GM03348 (cell line): ENCODE results near the gene TSPAN5.
"Not testable (repeated sequence)": the region's sequence is repeated elsewhere in the genome, so short reads cannot be mapped to it uniquely, and the experiment has no call there.

Experiments
- DNase-seq: peaks from one replicate; pipeline ENCODE4 v3.0.0; 2012; ENCODE audit warnings: low spot score

The TSPAN5 gene

DNA sequence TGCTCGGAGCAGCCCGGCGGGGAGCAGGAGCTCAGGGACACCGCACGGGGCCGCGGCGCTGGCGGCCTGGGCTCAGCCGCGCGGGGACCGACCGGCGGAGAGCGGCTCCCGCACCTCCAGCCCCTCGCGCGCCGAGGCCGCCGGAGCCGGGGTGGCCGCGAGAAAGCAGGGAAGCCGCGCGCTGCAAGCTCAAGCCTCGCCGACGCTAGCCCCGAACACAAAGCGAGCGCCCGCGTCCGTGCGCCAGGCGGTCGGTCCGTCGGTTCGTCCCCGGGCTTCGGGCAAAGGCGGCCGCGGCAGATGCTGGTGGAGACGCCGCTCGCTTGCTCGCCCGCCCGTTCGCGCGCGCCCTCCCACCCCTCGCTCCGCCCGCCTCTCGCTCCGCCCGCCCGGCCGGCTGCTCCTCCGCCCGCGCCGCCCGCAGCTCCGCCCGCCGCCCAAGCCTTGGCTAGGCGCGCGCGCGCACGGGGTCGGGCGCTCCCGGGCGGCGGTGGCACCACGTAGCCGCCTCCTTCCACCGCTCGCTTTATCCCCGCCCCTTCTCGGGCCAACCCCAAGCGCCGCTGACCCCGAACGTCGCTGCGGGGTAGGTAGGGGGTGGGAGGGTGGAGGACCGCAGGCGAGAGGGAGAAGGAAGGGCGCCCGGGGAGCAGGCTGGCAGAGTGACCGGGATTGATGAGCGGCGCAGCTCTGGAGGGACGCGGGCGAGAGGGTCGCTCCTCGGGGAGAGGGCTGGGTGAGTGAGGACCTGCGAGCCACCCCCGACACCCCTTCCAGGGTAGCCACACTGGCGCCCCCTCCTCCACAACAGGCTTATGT, at the start of gene TSPAN5:
TSS of gene TSPAN5 (minus strand) at position 325 of the 819 bp plus-strand sequence.
- peak; percentile 96 for DNase-seq

DNA sequence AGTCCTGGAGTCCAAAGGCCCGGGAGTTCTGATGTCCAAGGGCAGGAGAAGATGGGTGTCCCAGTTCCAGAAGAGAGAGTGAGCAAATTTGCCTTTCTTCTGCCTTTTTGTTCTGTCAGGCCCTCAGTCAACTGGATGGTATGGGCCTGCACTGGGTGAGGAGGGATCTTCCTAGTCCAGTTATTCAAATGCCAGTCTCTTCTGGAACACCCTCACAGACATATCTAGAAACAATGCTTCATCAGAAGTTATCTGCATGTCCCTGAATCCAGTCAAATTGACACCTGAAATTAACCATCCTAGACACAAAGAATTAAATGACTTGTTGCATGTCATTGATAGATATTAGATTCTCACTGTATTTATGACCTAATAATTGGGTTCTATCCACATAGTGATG, 48.5 kb upstream of the TSPAN5 start:
- DNase-seq: no peak

DNA sequence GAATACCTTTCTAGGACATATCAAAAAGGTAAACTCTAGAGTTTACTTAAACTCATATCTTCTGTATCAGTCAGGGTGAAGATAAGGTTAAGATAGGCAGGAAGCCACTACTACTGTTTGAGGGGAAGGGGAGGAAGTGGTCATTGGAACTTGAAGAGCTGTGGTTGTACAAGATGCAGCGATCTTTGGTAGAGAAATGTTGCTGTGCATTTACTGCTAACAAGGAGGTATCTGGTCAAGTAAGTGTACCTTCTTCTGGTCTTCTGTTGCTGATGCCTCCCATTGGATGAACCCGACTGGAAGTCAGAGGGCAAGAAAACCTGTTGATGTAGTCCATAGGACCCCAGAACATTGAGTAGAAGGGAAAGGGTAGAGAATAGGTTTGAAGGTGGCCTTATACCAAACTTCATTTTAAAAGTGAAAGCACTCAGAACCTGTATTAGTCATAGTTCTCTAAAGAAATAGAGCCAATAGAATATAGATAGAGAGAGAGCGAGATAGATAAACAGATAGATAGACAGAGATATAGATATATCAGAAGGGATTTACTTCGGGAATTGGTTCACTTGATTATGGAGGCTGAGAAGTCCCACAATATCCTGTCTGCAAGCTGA, 47.9 kb upstream of the TSPAN5 start:
- no peak for DNase-seq

DNA sequence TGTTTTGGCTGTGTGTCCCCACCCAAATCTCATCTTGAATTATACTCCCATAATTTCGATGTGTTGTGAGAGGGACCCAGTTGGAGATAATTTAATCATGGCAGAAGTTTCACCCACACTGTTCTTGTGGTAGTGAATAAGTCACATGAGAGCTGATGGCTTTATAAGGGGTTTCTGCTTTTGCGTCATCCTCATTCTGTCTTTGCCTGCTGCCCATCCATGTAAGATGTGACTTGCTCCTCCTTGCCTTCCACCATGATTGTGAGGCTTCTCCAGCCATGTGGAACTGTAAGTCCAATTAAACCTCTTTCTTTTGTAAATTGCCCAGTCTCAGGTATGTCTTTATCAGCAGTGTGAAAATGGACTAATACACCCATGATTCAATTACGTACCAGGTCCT, 47.2 kb upstream of the TSPAN5 start:
- DNase-seq: not testable (repeated sequence)

DNA sequence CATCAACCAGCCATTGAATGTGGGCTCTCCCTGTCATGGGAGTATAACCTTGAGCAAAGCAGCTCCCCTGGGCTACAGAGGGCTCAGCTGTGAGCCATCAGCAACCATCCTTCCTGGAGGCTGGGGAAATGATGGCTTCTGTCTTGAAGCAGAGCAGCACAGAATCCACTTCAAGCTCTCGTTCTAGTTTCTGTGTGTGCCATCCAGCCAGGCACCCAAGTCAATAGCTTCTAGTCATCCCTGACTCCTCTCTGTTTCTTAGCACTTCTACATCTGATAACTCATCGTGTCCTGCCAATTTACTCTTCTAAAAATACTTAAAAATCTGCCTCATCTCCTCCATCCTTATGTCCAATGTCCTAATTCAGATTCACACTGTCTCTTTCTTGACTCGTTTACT, 42.2 kb upstream of the TSPAN5 start:
- no peak for DNase-seq

DNA sequence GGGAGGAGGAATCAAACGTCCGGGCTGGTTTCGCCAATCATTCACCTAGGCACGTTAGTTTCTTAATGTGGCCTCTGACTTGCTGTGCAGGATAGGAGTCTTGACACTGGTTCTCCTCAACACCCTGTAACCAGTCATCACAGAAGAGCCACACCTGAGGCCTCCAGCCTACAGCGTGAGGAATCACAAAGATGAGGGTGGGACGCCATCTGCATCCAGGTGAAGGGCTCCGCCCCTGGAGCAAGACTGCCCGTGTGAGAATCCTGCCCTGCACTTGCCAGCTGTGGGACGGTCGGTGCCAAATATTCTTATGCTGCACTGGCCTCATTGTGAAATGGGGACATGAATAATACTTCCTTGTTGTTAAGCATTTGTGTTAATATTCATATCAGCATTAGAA, 35.7 kb upstream of the TSPAN5 start:
- DNase-seq: no peak

DNA sequence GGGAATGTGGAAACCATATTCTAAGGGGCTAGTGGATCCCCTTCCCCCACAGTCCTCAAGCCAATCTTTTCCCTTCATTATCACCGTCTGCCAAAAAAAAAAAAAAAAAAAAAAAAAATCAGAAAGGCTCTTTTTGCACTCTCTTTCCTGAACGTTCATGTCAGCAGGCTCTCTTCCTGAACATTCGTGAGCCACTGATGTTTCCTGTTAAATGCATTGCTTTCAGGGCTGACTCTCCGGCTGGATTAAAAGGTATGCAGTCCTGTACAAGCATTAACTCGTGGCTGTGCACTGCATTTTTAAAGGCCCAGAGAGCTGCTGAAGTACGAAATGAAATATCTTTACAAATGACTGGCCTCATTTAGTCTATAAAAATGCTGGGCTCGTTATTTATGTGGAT, 34.0 kb upstream of the TSPAN5 start:
- no peak for DNase-seq

DNA sequence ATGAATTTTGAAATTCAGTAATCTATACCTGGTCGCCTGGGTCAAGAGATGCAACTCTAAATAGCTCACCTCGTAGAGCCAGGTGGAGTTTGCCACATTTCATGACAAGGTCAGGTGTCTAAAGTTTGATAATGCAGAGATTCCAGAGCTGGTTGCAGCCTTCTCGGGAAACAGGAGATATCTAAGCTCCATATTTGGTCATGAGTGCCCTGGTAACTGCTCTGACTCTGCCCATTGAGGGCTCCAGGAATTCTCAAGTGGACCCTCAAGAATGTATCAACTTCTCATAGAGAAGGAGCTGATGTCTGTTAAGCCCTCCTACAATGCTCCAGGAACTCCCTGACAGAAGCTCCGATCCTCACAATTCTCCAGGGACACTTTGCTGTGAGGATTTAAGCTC, 33.2 kb upstream of the TSPAN5 start:
- no peak for DNase-seq

DNA sequence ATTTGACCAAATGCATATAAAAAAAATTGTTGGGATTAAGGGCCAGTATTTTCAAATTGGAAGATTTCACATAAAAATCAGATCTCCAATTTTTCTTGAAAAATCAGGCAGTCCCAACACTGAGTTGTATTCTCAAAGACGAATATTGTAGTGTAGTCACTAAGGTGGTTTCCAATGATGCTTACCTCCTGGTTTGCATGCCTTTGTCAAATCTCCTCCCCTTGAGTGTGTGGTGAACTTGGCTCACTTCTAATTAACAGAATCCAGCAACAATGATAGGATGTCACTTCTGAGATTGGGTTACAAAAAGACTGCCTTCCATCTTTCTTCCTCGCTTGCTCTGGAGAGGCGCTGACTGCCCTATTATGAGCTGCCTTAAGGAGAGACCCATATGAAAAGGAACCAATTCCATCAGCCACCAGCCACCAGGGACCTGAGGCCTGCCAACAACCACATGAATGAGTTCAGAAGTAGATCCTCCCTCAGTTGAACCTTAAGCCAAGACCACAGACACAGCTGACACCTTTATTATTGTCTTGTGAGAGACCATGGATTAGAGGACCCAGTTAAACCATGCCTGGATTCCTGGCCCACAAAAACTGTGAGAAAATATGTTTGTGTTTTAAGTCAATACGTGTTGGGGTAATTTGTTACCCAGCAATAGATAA, 31.2 kb upstream of the TSPAN5 start:
- no peak for DNase-seq

DNA sequence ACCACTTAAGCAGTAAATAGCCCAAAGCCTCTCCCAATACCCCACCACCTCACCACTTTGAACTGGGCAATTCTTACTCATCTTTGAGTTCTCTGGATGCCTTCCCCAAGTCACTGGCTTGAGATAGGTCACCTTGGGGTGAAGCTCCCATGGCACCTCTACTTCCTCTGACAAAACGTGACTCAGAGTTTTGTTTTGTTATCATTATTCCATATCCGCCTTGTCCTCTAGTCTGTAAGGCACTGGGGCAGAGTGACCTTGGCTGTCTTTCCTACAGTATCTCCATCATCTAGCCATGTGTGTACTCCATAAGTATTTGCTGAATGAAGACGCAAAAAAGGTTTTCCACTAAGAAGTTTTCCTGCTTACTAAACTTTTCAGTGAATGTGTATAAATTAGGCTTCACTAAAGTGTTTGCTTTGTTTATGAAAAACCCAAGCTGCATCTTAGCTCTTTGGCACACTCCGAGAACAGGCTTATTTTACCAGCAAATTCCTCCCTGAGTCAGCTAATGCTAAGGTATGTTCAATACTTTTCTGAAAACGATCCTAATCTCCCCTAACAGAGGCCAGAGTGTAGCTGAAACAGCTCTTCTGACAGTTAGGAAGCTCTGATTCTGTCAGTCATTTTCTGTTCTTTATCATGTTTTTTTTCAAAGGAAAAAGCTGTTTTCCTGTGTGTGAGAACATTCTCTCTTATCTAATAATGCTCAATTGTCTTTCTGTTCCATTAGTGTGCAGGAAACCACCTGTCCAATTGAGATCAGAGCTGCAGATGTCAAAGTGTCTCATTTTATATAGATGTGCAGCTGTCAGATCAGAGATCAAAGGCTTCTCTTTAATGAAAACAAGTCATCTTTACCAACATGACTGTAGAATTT, 30.2 kb upstream of the TSPAN5 start:
- DNase-seq: peak; percentile 16

DNA sequence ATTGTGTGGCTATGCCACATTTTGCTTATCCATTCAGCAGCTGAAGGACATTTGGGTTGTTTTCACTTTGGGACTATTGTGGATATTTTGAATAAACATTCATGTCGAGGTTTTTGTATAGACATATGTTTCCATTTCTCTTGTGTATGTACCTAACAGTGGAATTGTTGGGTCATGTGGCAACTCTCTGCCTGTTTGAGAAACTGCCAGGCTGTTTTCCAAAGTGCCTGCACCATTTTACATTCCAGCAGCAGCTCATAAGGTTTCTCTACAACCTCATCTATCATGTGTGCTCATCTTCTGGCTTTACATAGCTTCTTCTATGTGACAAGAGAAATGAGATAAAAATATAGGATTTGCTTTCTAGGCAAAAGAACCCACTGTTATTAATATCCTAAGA, 29.5 kb upstream of the TSPAN5 start:
- no peak for DNase-seq

DNA sequence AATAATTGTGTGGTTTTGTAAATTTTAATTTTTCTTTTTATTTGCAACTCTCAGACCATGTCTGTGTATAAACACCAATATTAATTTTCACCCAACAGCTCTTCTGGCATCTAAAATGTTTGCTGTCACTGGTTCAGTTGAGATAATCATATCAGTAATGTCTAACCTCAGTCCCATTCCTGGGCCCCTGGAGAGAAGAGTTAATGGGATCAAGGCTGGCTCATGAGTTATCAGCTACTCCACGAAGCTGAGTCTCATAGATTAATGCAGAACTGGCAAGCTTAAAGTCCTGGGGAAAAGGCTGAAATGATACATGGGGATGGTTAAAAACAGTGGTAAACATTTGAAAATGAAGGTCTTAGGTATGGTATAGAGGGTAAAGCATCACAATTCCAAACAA, 28.4 kb upstream of the TSPAN5 start:
- DNase-seq: no peak

DNA sequence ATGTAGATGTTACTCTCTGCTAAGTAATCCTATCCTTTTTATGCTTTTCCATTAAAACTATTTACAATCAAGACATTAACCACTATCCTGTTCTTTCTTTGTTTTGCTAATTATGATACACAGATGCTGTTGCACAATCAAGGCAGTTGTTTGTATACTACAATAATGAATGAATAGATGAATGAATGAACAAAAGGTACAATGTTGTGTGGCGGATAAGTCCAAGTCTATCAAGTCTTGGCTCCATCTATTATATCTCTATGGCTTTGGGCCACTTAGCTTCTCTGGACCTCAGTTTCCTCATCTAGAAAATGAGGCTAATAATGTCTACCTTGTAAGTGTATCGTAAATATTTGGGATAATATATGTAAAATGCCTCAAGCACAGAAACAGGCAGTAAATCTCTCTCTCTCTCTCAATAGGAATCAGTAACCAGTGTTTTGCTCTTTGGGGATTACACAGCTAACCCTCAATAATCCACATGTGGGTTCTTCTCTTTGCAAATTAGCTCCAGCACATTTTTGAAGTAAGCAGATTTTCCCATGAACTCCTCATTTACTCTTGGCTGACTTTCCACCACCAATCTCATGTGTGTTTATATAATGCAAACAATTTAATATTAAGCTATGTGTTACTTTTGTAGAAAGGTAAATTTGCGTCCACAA, 27.8 kb upstream of the TSPAN5 start:
- DNase-seq: no peak

DNA sequence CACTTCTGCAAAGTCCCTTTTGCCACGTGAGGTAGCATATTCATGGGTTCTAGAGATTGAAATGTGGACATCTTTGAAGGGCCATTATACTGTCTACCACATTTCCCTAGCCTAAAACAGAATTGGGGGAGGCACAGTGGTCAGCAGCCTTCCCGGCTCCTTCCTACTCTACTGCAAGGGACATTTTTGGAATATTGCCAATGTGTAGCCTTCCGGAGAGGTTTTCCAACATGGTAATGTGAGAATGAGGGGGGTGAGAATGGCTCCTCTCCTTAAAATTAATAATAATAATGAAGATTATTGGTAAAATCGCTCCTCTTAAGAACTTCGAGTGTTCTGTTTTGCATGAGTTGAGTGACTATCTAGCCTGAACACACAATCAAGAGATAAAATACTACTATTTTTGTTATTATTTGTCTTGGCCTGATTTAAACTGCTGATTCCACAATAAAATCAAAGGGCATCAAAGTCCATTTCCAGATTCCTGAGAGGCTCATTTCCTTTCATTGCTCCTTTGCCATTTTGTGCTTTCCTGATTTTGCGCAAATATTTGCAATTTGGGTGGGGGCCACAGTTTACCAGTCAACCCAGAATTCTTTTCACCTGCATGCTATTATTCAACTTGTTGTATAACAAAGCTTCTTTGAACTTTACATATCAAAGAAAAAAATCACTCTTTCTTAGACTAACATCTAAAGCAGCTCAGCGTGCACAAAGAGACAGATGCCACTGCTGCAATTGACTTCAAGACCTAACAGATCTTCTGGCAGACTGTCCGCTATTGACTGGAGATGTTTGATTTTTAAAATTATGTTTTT, 27.0 kb upstream of the TSPAN5 start:
- no peak for DNase-seq

DNA sequence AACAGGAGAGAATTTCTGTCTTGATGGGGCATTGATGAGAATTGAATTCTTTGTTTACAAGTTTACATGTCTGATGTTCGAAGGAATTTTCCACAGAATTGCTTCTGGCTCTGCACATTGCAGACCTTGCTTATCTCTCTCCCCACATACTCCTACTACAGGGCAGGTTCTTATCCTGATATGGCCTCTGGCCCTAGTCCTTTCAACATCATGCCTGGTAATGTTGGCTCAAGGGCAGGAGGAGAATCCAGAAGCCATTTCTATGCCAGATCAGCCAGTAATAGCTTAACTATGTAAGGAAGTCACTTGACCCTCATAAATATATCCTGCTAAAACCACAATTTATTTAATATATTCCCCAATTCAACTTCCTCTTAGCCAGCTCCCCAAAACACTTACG, 24.3 kb upstream of the TSPAN5 start:
- peak; percentile 34 for DNase-seq

DNA sequence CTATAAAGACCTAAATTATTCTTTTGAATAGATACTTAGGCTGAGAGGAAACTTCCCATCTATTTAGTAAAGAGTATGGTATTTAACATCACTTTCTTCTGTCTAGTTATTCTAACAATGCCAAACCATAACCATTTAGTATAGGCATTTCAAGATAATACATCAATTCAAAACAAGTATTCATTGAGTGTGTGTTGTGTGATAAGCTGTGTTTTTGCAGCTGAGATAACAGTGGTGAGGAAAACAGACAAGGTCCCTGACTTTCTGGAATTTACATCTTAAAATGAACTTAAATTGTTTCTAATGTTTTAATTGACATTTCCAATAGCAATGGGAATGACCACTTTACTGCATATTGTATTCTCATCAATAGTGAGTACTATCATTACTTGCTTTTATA, 22.4 kb upstream of the TSPAN5 start:
- DNase-seq: no peak

DNA sequence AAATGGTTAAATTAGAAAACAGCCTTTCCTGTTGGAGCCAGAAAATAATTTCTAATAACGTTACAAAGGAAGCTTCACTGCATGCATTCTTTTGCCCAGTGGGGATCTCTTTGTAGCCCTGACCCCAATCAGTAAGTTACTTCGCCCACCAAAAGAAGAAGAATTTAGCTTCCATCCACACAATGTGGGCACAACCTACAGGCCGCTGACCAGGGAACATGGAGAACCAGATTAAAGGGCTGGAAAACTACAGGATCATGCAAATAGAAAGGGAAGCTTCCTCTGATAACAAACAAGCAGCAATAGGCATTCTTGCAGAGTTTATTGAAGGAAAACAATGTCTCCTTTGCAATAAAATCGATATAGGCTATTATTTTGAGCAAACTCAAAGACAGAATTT, 21.3 kb upstream of the TSPAN5 start:
- DNase-seq: no peak

DNA sequence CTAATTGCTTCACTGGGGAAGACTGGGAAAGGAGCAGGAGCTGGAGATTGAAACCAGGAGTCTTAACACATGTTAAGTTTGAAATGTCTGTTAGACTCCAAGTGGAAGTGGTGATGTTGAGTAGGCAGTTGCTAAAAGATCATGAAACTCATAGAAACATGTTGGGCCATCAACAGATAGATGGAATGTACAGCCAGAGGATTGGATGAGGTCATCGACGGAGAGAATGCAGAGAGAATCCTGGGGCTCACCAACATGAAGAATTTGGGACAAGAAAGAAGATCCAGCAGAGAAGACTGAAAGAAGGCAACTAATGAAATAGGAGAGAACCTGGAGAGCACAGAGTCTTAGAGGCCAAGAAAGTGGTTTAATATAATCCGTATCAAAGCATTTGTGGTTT, 19.4 kb upstream of the TSPAN5 start:
- DNase-seq: no peak

DNA sequence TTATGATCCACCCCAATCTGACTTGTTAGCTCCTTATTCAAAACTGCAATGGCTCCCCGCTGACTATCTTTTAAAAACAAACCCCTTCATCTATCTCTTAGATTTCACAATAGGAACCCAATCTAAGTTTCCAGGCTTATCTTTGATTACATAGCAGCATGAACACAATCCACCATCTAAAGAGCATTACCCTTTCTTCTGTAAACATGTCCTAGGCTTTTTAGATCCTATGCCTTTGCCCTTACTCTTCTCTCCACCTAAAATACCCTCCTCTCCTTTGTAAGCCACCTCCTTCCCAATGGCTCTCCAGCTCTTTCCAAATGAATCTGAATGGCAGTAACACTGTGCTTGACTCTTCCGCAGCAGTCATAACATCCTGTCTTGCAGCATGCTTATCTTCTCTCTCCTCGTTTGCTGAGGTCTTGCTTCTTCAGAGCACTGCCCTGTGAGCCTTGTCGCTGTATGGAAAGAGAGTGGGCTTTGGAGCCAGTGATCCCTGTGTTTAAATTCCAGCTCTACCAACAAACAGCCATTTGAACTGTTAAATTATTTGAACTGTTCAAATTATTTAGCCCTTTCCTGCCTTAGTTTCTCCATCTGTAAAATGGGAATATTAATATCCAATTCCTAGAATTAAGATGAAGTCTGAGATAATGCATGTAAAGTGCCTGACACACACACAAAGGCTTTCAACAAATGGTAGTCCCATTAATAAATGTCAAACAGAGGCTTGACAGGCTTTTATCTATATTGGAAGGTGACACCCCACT, 16.2 kb upstream of the TSPAN5 start:
- DNase-seq: no peak

DNA sequence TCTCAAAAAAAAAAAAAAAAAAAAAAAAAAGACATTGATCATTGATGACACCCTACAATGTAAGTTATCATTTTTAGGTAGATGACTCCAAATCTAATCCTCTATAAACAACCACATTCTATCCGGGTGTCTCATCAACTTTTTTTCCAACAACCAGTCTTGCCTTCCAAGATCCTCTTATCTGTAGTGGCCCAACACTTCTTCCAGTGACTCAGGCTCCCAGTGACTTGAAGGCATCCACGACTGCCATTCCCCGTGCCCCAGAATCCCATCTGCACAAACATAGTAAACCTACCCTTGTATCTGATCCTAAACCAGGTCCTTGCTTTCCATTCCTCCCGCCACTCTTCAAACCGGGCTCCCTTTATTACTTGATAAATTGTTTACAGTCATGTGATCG, 15.6 kb upstream of the TSPAN5 start:
- no peak for DNase-seq
